Measurements from ENCODE around the gene BRF1.

GRCh38 chr14:105283028-105283427, 17.8 kb downstream of the BRF1 start:
- TF ChIP-seq EGR1 (IDR thresholded peaks at IDR 0.05; ENCODE audit: borderline replicate concordance, low read depth, low read length) = no peak
- TF ChIP-seq CTCF (IDR thresholded peaks at IDR 0.05; ENCODE audit: control extremely low read depth in 1 of 3, insufficient read depth in 1 of 3, low read depth in 1 of 3, low read length in 3 of 3) = no peak
- TF ChIP-seq RFX5 (IDR thresholded peaks at IDR 0.05; ENCODE audit: borderline replicate concordance, low read depth, low read length) = no peak
- TF ChIP-seq ZNF274 (IDR thresholded peaks at IDR 0.05; ENCODE audit: borderline replicate concordance, extremely low read depth, low read length) = no peak
- TF ChIP-seq, protein P1, sequence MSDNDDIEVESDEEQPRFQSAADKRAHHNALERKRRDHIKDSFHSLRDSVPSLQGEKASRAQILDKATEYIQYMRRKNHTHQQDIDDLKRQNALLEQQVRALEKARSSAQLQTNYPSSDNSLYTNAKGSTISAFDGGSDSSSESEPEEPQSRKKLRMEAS (IDR thresholded peaks at IDR 0.05) = no peak
